GM19351 (cell line): ENCODE results near the gene NUBP1.
"Not testable (repeated sequence)": the region's sequence is repeated elsewhere in the genome, so short reads cannot be mapped to it uniquely, and the experiment has no call there.

Experiments used
- ATAC-seq: cut with Tn5 transposase; IDR thresholded peaks from one replicate; pipeline ENCODE4 v1.9.1; 2021; ENCODE audit warnings: mild to moderate bottlenecking, moderate library complexity; ENCODE audit not compliant: unreplicated experiment

NUBP1 gene

GRCh38 chr16:10743610-10744369 is at the start of gene NUBP1:
TSS of gene NUBP1 (plus strand) at chr16:10743842. CDS start at chr16:10743864, 22 bp downstream.
- peak; percentile 83 for ATAC-seq

GRCh38 chr16:10693889-10694288 is 49.8 kb upstream of the NUBP1 start:
- ATAC-seq, result no peak

GRCh38 chr16:10694306-10694705 is 49.3 kb upstream of the NUBP1 start:
- ATAC-seq, result no peak

- ATAC-seq, result no peak
These were observed 48.8 kb upstream of the NUBP1 start, which contains the start of gene TEKT5 for GRCh38 chr16:10694830-10695229. TSS of gene TEKT5 (minus strand) at chr16:10694930. CDS start at chr16:10694873, 57 bp downstream.

DNA sequence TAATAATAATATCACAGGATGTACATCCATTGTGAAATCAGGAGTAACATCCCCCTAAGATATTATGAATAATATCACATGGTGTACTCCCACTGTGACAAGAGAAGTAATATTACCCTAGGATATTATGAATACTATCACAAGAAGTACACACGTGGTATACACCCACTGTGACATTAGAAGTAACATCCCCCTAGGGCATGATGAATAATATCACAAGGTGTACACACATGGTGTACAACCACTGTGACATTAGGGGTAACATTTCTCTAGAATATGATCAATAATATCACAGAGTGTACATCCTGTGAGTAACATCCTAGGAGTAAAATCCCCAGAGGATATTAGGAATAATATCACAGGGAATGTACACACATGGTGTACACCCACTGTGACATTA is 43.9 kb upstream of the NUBP1 start:
- ATAC-seq, result no peak

- no peak for ATAC-seq
These were observed 34.7 kb upstream of the NUBP1 start for GRCh38 chr16:10708969-10709368.

GRCh38 chr16:10728003-10728887 is 15.4 kb upstream of the NUBP1 start:
- no peak for ATAC-seq

- ATAC-seq, result no peak
These were observed 14.3 kb upstream of the NUBP1 start for GRCh38 chr16:10729104-10730048.

DNA sequence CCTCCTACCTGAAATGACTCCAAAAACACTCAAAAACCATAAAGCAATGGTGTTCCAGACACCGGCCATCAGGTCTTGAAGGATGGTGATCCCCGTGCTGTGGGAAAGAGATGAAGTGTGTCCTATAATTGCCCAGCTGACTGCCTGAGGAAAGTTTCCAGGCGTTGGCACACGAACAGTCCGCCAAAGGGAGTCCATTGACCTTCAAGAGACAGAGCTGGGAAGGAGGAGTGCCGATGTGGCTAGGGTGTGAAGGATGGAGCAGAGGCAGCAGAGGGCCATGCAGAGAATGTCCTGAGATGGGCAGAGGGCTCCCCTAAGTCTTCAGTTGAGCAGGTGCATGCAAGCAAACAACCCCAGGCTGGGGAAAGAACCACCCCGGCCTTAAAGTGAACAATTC is 11.9 kb upstream of the NUBP1 start:
- ATAC-seq, result no peak

DNA sequence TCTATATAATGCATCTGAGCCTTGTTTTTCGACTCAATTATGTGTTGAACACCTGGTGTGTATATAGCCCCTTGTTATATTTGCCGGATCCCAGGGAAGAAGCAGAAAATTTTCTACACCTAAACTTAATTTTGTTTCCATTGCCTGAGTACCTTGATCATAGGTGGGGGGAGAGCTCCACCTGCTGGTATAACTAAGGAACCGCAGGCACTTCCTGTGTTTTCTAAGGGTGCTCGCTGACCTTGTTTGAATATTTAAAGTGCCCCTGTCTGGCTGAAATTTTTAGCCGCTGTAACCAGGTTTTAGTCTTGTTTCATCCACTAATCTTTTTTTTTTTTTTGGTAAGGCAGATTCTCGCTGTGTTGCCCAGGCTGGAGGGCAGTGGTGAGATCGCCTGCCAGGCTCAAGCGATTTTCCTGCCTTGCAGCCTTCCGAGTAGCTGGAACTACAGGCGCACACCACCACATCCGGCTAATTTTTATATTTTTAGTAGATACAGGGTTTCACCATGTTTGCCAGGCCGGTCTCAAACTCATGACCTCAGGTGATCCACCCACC is 6.5 kb upstream of the NUBP1 start:
- peak; percentile 27 for ATAC-seq

DNA sequence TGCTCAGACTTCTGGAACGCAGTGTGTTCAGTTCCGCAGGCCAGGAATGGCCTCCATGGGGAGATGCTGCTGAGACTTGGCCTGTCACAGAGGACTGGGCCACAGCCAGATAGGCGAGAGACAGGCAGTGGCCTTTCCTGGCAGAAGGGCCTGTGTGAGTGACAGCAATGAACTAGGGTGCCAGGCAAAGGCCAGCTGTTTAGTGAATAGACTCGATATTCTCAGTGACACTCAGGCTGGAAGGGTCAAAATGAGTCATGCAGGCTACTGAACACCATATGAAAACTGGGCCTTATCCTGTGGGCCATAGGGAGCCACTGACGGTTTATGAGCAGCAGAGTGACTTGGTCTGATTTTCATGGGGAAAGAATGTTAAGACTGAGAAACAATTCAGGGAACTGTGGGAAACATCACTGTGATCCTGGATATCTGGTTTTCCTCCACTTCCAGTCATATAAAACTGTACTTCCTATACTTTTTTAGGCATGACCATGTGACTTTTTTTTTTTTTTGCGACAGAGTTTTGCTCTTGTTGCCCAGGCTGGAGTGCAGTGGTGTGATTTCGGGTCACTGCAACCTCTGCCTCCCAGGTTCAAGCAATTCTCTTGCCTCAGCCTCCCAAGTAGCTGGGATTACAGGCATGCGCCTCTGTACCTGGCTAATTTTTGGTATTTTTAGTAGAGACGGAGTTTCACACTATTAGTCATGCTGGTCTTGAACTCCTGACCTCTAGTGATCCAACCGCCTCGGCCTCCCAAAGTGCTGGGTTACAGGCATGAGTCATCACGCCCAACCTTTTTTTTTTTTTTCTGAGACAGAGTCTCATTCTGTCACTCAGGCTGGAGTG is 5.2 kb upstream of the NUBP1 start:
- ATAC-seq, result peak; percentile 76

- ATAC-seq, result no peak
These were observed 3.4 kb upstream of the NUBP1 start for GRCh38 chr16:10740000-10740844.

DNA sequence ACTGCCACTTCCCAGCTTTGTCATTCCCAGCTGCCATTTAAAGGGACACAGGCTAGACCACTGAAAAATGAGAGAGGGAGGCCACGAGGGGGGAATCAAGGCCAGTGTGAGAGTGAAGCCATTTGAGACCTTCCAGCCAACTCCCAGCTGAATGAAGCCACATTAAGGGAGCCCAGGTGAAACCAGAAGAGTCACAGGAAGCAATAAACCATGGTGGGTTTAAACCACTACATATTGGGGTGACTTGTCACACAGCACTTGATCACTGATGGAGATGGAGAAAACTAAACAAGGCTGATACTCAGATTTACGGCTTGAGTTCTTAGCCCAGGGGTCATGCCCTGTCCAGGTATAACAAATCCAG is 2.8 kb upstream of the NUBP1 start:
- no peak for ATAC-seq

DNA sequence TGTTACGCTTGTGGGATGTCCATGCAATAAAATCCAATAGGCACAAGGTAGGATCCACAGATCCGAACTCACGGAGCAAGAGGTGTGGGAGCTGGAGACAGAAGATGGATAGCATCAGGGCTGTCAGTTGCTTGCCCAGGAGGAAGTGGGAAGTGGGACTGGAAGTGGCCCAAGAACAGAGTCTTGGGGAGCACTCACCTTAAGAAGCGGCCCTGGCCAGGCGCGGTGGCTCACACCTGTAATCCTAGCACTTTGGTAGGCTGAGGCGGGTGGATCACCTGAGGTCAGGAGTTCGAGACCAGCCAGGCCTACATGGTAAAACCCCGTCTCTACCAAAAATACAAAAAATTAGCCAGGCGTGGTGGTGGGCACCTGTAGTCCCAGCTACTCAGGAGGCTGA is 2.4 kb upstream of the NUBP1 start:
- not testable (repeated sequence) for ATAC-seq

DNA sequence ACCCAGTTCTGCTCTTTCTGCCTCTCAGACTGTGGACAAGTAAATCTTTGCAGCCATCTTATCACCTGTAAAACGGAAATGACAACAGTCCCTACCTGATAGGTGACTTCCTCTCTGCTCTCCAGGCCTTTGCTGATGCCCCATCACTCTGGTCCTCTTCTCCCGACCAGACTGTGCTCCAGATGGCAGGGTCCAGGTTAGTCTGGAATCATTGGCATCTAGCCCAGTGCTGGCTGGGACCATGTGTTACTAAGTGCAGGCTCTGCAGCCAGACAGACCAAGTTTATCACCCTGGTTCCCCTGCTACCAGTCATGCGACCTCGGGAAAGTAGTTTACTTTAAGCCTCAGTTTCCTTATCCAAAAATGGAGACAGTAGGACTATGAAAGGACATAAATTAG is 1.8 kb upstream of the NUBP1 start:
- no peak for ATAC-seq

DNA sequence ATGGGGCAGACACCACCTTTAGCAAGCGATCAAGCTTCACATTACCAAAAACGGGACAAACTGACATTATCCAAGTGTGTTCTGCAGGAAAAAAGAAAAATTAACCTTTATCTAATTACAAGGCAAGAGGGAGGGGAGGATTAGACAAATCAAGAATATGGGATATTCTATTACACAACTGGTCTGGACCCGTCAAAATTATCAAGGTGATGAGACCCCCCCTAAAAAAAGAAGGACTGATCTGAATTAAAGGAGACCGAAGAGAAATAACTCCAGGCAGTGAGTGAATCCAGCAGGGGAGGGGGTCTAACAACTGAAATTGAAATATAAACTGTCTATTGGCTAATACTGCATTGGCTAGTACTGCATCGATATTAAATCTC is 424 bp upstream of the NUBP1 start:
- no peak for ATAC-seq

DNA sequence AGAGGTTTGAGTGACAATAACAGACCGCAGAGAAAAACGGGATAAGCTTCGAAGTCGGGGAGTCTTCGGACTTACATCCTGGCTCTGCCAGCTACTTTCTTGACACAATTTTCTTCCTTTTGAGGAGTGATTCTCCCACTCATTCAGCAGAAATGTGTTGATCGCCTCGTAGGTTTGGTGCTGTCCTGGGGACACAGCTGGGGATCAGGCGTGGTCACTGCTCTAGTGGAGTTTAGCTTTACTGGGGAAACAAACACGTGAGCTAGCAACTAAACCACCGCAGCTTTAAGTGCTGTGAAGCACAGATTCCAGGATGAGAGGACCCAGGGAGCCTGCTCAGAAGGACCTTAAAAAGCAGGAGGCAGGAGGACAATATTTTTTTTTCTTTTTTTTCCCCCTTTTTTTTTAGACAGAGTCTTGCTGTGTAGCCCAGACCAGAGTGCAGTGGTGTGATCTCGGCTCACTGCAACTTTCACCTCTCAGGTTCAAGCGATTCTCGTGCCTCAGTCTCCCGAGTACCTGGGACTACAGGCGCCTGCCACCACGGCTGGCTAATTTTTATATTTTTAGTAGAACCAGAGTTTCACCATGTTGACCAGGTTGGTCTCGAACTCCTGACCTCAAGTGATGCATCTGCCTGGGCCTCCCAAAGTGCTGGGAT is 858 bp downstream of the NUBP1 start:
- no peak for ATAC-seq

- no peak for ATAC-seq
These were observed 2.2 kb downstream of the NUBP1 start for GRCh38 chr16:10745841-10746240.
